HG02571 (cell line): ENCODE measurements around the gene PRKCH.

ENCODE experiments used
- ATAC-seq: cut with Tn5 transposase; IDR thresholded peaks from one replicate; pipeline ENCODE4 v1.9.1; 2021; ENCODE audit warnings: mild to moderate bottlenecking, moderate library complexity; ENCODE audit not compliant: unreplicated experiment

Gene PRKCH

GRCh38 chr14:61470261-61470960 is 149.0 kb downstream of the PRKCH start:
- no peak for ATAC-seq

GRCh38 chr14:61470961-61471293 is 149.5 kb downstream of the PRKCH start:
- ATAC-seq: no peak

GRCh38 chr14:61471297-61472005 is 150.1 kb downstream of the PRKCH start:
- no peak for ATAC-seq

- no peak for ATAC-seq
Measured at GRCh38 chr14:61472011-61472672, 150.8 kb downstream of the PRKCH start.

- ATAC-seq: no peak
Measured at GRCh38 chr14:61472801-61473376, 151.5 kb downstream of the PRKCH start.

- ATAC-seq: no peak
Measured at GRCh38 chr14:61474015-61474414, 152.6 kb downstream of the PRKCH start.

GRCh38 chr14:61474701-61475100 is 153.3 kb downstream of the PRKCH start:
- ATAC-seq: no peak

- ATAC-seq: no peak
Measured at GRCh38 chr14:61475316-61475715, 153.9 kb downstream of the PRKCH start.

- no peak for ATAC-seq
Measured at GRCh38 chr14:61476105-61476753, 154.8 kb downstream of the PRKCH start.

- no peak for ATAC-seq
Measured at GRCh38 chr14:61476754-61477410, 155.5 kb downstream of the PRKCH start.

- ATAC-seq: no peak
Measured at GRCh38 chr14:61477712-61478462, 156.5 kb downstream of the PRKCH start.

GRCh38 chr14:61478971-61479473 is 157.6 kb downstream of the PRKCH start:
- ATAC-seq: no peak

GRCh38 chr14:61479746-61480502 is 158.5 kb downstream of the PRKCH start:
- no peak for ATAC-seq

GRCh38 chr14:61480704-61481285 is 159.4 kb downstream of the PRKCH start:
- no peak for ATAC-seq

- no peak for ATAC-seq
Measured at GRCh38 chr14:61481701-61482100, 160.3 kb downstream of the PRKCH start.

- ATAC-seq: no peak
Measured at GRCh38 chr14:61482348-61483206, 161.2 kb downstream of the PRKCH start.

- no peak for ATAC-seq
Measured at GRCh38 chr14:61483476-61483875, 162.1 kb downstream of the PRKCH start.

- no peak for ATAC-seq
Measured at GRCh38 chr14:61484031-61484430, 162.7 kb downstream of the PRKCH start.
